Epithelial cell of esophagus (primary cell): Measurements from ENCODE around the gene BICD2.

Experiments
- DNase-seq: peaks from one replicate; pipeline ENCODE4 v3.0.0; 2010; ENCODE audit warnings: low read depth
- H3K4me3 ChIP-seq: 2 replicates; pipeline ENCODE4 v1.5.1; 2011; ENCODE audit warnings: mild to moderate bottlenecking, low read length, control low read depth
- CTCF ChIP-seq: IDR thresholded peaks from 2 replicates; pipeline ENCODE4 v1.5.1; 2011; ENCODE audit warnings: low read depth, mild to moderate bottlenecking, low read length, control low read depth, inconsistent platforms; ENCODE audit not compliant: insufficient read depth; ENCODE audit errors: missing control alignments

BICD2 gene

GRCh38 chr9:92740446-92740961, 24.1 kb downstream of the BICD2 start:
- DNase-seq = peak; percentile 65
- H3K4me3 ChIP-seq = no peak overlapping the region
- no peak for TF ChIP-seq CTCF

GRCh38 chr9:92740009-92740408, 24.6 kb downstream of the BICD2 start:
- no peak overlapping the region for H3K4me3 ChIP-seq
- TF ChIP-seq CTCF = no peak
- no peak for DNase-seq

GRCh38 chr9:92739346-92739970, 25.2 kb downstream of the BICD2 start:
- no peak overlapping the region for H3K4me3 ChIP-seq
- no peak for TF ChIP-seq CTCF
- no peak for DNase-seq

- H3K4me3 ChIP-seq = no peak overlapping the region
- peak; percentile 84 for DNase-seq
- no peak for TF ChIP-seq CTCF
Measured at GRCh38 chr9:92738661-92739081, 26.0 kb downstream of the BICD2 start.

GRCh38 chr9:92737611-92738299, 26.9 kb downstream of the BICD2 start:
- DNase-seq = no peak
- H3K4me3 ChIP-seq = no peak overlapping the region
- TF ChIP-seq CTCF = no peak

- H3K4me3 ChIP-seq = no peak overlapping the region
- no peak for TF ChIP-seq CTCF
- peak; percentile 89 for DNase-seq
Measured at GRCh38 chr9:92737216-92737606, 27.4 kb downstream of the BICD2 start.
